ENCODE data around the gene BRD7.

- TF ChIP-seq, protein P1, sequence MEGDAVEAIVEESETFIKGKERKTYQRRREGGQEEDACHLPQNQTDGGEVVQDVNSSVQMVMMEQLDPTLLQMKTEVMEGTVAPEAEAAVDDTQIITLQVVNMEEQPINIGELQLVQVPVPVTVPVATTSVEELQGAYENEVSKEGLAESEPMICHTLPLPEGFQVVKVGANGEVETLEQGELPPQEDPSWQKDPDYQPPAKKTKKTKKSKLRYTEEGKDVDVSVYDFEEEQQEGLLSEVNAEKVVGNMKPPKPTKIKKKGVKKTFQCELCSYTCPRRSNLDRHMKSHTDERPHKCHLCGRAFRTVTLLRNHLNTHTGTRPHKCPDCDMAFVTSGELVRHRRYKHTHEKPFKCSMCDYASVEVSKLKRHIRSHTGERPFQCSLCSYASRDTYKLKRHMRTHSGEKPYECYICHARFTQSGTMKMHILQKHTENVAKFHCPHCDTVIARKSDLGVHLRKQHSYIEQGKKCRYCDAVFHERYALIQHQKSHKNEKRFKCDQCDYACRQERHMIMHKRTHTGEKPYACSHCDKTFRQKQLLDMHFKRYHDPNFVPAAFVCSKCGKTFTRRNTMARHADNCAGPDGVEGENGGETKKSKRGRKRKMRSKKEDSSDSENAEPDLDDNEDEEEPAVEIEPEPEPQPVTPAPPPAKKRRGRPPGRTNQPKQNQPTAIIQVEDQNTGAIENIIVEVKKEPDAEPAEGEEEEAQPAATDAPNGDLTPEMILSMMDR (IDR thresholded peaks at IDR 0.05) = no peak
- TF ChIP-seq POLR2A (IDR thresholded peaks at IDR 0.05) = no peak
Measured at GRCh38 chr16:50282010-50282538, 86.7 kb downstream of the BRD7 start.

Measured in Peyer's patch (tissue), 4 donors.